HG02981 (cell line): ENCODE data around the gene ADAM33.

Source experiments
- ATAC-seq: cut with Tn5 transposase; IDR thresholded peaks from one replicate; pipeline ENCODE4 v1.9.1; 2021; ENCODE audit warnings: mild to moderate bottlenecking, moderate library complexity; ENCODE audit not compliant: unreplicated experiment

Gene ADAM33

GRCh38 chr20:3652221-3652620 is 29.6 kb downstream of the ADAM33 start:
- no peak for ATAC-seq

- ATAC-seq = no peak
Measured at GRCh38 chr20:3651204-3651962, 30.4 kb downstream of the ADAM33 start.

- ATAC-seq = no peak
Measured at GRCh38 chr20:3648951-3649350, 32.9 kb downstream of the ADAM33 start.

GRCh38 chr20:3647473-3647872 is 34.3 kb downstream of the ADAM33 start:
- ATAC-seq = no peak

- no peak for ATAC-seq
Measured at GRCh38 chr20:3646651-3647050, 35.2 kb downstream of the ADAM33 start.

GRCh38 chr20:3646067-3646440 is 35.8 kb downstream of the ADAM33 start:
- no peak for ATAC-seq

- no peak for ATAC-seq
Measured at GRCh38 chr20:3645309-3646066, 36.3 kb downstream of the ADAM33 start.

GRCh38 chr20:3640259-3640658 is 41.6 kb downstream of the ADAM33 start:
- no peak for ATAC-seq

GRCh38 chr20:3635346-3635745 is 46.5 kb downstream of the ADAM33 start:
- ATAC-seq = no peak

GRCh38 chr20:3633913-3634478 is 47.8 kb downstream of the ADAM33 start:
- ATAC-seq = no peak

- ATAC-seq = no peak
Measured at GRCh38 chr20:3632311-3633004, 49.4 kb downstream of the ADAM33 start.

GRCh38 chr20:3631534-3631933 is 50.3 kb downstream of the ADAM33 start:
- no peak for ATAC-seq

- ATAC-seq = no peak
Measured at GRCh38 chr20:3630429-3630828, 51.4 kb downstream of the ADAM33 start.

- no peak for ATAC-seq
Measured at GRCh38 chr20:3629893-3630292, 51.9 kb downstream of the ADAM33 start.

- ATAC-seq = no peak
Measured at GRCh38 chr20:3628502-3629314, 53.1 kb downstream of the ADAM33 start.

- no peak for ATAC-seq
Measured at GRCh38 chr20:3627476-3627875, 54.3 kb downstream of the ADAM33 start.

- no peak for ATAC-seq
Measured at GRCh38 chr20:3622406-3622805, 59.4 kb downstream of the ADAM33 start.

GRCh38 chr20:3621111-3621510 is 60.7 kb downstream of the ADAM33 start:
- no peak for ATAC-seq
